OCI-LY7 (cell line): ENCODE data around the gene ATPAF2. TPM values are rescaled to one million over a fixed set of nuclear protein-coding genes. Genes with fewer than 3 reads are reported as not detected.
A peak's percentile ranks its signal among the peaks of the same experiment; 100 is the strongest.

Experiments used
- BruUV-seq: library from RNA; stranded (reverse); fragments of 400-500 nt; replicated peaks from 2 replicates; lab custom pipeline; 2021; lab: Mats Ljungman, UMichigan
- CTCF ChIA-PET: fragments of 300-600 bp; sonication (Branson Sonifier 250); formaldehyde crosslinking; loops from one replicate; lab custom pipeline; 2022; ENCODE audit warnings: antibody characterized with exemption; ENCODE audit not compliant: unreplicated experiment; lab: Charles Lee
- POLR2A ChIA-PET: fragments of 300-600 bp; sonication (Branson Sonifier 250); formaldehyde crosslinking; loops from one replicate; lab custom pipeline; 2022; ENCODE audit warnings: antibody characterized with exemption; lab: Charles Lee
- DNase-seq: peaks from one replicate; pipeline ENCODE4 v3.0.0-alpha.2; 2015; ENCODE audit warnings: low spot score
- H2AFZ ChIP-seq: fragments of 200-600 bp; sonication (generic), shearing (Covaris generic); 2 replicates; pipeline ENCODE4 v1.6.1; 2014; ENCODE audit warnings: mild to moderate bottlenecking, antibody characterized with exemption, low read length, moderate library complexity
- H3K27ac ChIP-seq: fragments of 200-600 bp; sonication (generic); 2 replicates; pipeline ENCODE4 v1.5.1; 2014; ENCODE audit warnings: mixed run types, low read depth, mild to moderate bottlenecking, moderate library complexity, low read length, inconsistent platforms; ENCODE audit not compliant: poor library complexity, severe bottlenecking
- H3K36me3 ChIP-seq: fragments of 200-600 bp; sonication (generic); 2 replicates; pipeline ENCODE4 v1.6.1; 2014; ENCODE audit warnings: mild to moderate bottlenecking, antibody characterized with exemption, low read length, moderate library complexity, mixed read lengths; ENCODE audit not compliant: insufficient read depth
- H3K4me1 ChIP-seq: fragments of 200-600 bp; sonication (generic); 2 replicates; pipeline ENCODE4 v1.5.1; 2014; ENCODE audit warnings: mild to moderate bottlenecking, low read length; ENCODE audit not compliant: insufficient read depth, poor library complexity, severe bottlenecking
- H3K4me2 ChIP-seq: fragments of 200-600 bp; sonication (generic); 2 replicates; pipeline ENCODE4 v1.6.1; 2014; ENCODE audit warnings: mild to moderate bottlenecking, low read length
- H3K4me3 ChIP-seq: fragments of 200-600 bp; sonication (generic); 2 replicates; pipeline ENCODE4 v1.5.1; 2014; ENCODE audit warnings: mild to moderate bottlenecking, low read depth, low read length; ENCODE audit not compliant: poor library complexity, severe bottlenecking
- H3K79me2 ChIP-seq: fragments of 200-600 bp; sonication (generic); 2 replicates; pipeline ENCODE4 v1.6.1; 2016; ENCODE audit warnings: low read depth, mild to moderate bottlenecking, low read length, moderate library complexity, mixed read lengths; ENCODE audit not compliant: insufficient read depth
- H3K9me2 ChIP-seq: fragments of 200-600 bp; sonication (generic); 2 replicates; pipeline ENCODE4 v1.6.1; 2016; ENCODE audit warnings: mild to moderate bottlenecking, low read length, mixed read lengths; ENCODE audit not compliant: insufficient read depth
- H3K9me3 ChIP-seq: fragments of 200-600 bp; sonication (generic); 2 replicates; pipeline ENCODE4 v1.6.1; 2014; ENCODE audit warnings: mild to moderate bottlenecking, mixed run types, low read length, mixed read lengths
- H4K20me1 ChIP-seq: fragments of 200-600 bp; sonication (generic); 2 replicates; pipeline ENCODE4 v1.6.1; 2014; ENCODE audit warnings: mild to moderate bottlenecking, antibody characterized with exemption, low read length, moderate library complexity, mixed read lengths; ENCODE audit not compliant: insufficient read depth
- EZH2phosphoT487 ChIP-seq: fragments of 200-600 bp; sonication (generic); IDR thresholded peaks from 2 replicates; pipeline ENCODE4 v1.6.1; 2018; ENCODE audit warnings: low read depth, borderline replicate concordance, mild to moderate bottlenecking, mixed run types, antibody characterized with exemption, low read length, moderate library complexity, mixed read lengths
- intact Hi-C: fragments of 100-400 bp; cut with micrococcal nuclease; formaldehyde crosslinking; loops from one replicate; pipeline ENCODE4 v1.10.0; 2022; ENCODE audit not compliant: unreplicated experiment
- total RNA-seq, 2 experiments: library from RNA; depleted of rRNA in 1 of 2; stranded (reverse); fragments of >200 nt in 1 of 2; shearing (Covaris generic) in 1 of 2; gene quantifications; 2 replicates each; pipeline ENCODE4 v1.2.3, GENCODE V29; 2014 to 2022
- TF ChIP-seq, protein P1 (sequence below): fragments of 200-600 bp; sonication (generic); conservative IDR thresholded peaks from 2 replicates; pipeline ENCODE4 v1.5.1; 2014; ENCODE audit warnings: mild to moderate bottlenecking, antibody characterized with exemption, low read length, moderate library complexity, mixed read lengths

The ATPAF2 gene
- total RNA-seq, 2 experiments from 2014 or later = 42.9 to 56.2 TPM

DNA sequence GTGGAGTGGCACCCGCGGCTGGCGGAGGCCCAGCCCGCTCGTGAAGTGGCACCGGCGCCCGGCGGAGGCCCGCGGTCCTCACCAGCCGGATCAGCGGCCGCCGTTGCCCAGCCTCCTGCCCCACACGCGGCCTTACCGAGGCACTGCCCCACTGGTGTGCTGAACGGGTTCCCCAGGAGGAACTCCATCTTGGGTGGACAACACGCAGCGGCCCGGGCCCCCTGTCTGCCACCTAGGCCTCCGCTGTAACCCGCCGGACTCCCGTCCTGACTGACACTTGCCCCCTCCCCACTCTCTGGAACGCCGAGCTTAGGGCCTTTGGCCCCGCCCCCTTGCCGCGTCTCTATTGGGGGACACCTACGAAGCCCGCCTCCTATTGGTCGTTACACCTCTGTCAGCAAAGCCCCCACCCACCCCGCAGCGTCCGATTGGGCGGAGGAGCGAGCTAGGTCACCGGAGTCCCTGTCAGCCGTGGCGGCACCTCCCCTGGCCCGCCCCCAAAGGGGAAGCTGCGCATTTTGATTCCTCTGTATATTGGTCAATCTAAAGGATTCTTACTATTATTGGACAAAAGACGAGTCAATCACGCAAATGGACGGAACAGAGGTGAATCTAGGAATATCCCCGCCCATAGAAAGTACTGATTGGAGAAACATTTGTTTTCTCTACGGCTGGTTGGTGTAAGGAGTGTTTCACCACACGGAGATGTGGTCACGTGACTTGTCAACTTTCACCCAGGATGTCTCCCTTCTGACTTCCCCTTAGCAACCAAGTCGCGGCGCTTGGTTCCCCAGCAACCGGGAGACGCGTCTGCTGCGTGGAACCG is 66.6 kb downstream of the ATPAF2 start, which contains the start of the genes DRC3 and TOM1L2:
TSS of gene DRC3 (plus strand) at position 737 of the 826 bp plus-strand sequence. CDS start 4,737 bp downstream, outside the sequence.
TSS of gene TOM1L2 (minus strand) at position 275 of the 826 bp plus-strand sequence. CDS start at position 188, 87 bp downstream.
- CTCF ChIA-PET = no interaction called here
- H3K9me2 ChIP-seq = no peaks in the 10 kb centered on the region
- H3K4me2 ChIP-seq = peak within 1 kb of the TSS; percentile 90
- H2AFZ ChIP-seq = peak within 1 kb of the TSS; percentile 84
- H3K79me2 ChIP-seq = no peaks in the 10 kb centered on the region
- H3K4me1 ChIP-seq = peaks cover 12% of the 10 kb centered on the region
- H3K9me3 ChIP-seq = no peaks in the 10 kb centered on the region
- H3K27ac ChIP-seq = no peak within 1 kb of the TSS
- BruUV-seq = no TSS peak
- peak within 1 kb of the TSS; percentile 81 for H3K4me3 ChIP-seq
- intact Hi-C loops = loop anchor here (1.0 to 2.0 kb wide), 2 partner anchors 66 to 186 kb away; partner anchors contain the start of genes ATPAF2 and GID4
- no peak for TF ChIP-seq EZH2phosphoT487
- no peaks in the 10 kb centered on the region for H3K36me3 ChIP-seq
- POLR2A ChIA-PET = interaction anchor here (0.6 to 1.7 kb wide), 6 partner anchors 12 to 280 kb away, joined by 3 to 5 read pairs (median 4); no protein-coding TSS in a partner anchor
- H4K20me1 ChIP-seq = no peaks in the 10 kb centered on the region
- peak; percentile 100 for DNase-seq

DNA sequence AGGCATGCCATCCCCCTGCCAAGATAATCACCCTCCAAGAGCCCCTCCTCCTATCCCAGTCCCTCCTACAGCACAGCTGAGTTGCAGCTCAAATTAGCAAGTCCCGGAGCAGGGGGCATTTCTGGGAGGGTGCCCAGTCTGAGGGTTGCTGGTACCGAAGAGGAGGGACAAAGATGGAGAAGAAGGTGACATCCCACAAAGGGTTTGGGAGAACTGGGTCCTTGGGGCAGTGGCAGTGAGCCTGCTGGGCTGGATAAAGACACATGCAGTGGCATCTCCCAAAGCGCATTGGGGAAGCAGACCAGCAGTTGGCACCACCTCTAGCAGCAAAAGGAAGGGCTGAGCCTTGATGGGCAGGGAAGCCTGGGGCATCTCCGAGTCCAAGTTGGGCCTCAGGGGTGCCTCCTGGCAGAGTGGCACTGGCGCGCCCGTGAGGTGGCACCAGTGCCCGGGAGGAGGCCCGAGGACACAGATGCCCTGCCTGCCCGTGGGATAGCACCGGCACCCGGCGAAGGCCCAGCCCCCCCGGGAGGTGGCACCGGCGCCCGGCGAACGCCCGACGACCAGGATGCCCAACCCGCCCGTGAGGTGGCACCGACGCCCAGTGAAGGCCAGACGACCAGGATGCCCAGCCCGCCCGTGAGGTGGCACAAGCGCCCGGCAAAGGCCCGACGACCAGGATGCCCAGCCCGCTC is 67.4 kb downstream of the ATPAF2 start:
- no peak for DNase-seq
- ChIA-PET CTCF (no interaction called here), POLR2A (interaction anchor here (0.7 to 1.7 kb wide), 4 partner anchors 13 to 185 kb away, joined by 3 to 5 read pairs (median 4); no protein-coding TSS in a partner anchor)
- peak overlapping the region; percentile 90 for H3K4me2 ChIP-seq
- no peaks in the 10 kb centered on the region for H4K20me1 ChIP-seq
- H3K4me3 ChIP-seq = peak overlapping the region; percentile 81
- no peaks in the 10 kb centered on the region for H3K9me2 ChIP-seq
- H3K27ac ChIP-seq = no peak overlapping the region
- intact Hi-C loops = loop anchor here (1.0 to 2.0 kb wide), 2 partner anchors 67 to 187 kb away; partner anchors contain the start of genes ATPAF2 and GID4
- H3K36me3 ChIP-seq = no peaks in the 10 kb centered on the region
- no peaks in the 10 kb centered on the region for H3K9me3 ChIP-seq
- BruUV-seq = no TSS peak
- H3K79me2 ChIP-seq = no peaks in the 10 kb centered on the region
- peaks cover 12% of the 10 kb centered on the region for H3K4me1 ChIP-seq
- peak overlapping the region; percentile 84 for H2AFZ ChIP-seq
- TF ChIP-seq, protein P1, sequence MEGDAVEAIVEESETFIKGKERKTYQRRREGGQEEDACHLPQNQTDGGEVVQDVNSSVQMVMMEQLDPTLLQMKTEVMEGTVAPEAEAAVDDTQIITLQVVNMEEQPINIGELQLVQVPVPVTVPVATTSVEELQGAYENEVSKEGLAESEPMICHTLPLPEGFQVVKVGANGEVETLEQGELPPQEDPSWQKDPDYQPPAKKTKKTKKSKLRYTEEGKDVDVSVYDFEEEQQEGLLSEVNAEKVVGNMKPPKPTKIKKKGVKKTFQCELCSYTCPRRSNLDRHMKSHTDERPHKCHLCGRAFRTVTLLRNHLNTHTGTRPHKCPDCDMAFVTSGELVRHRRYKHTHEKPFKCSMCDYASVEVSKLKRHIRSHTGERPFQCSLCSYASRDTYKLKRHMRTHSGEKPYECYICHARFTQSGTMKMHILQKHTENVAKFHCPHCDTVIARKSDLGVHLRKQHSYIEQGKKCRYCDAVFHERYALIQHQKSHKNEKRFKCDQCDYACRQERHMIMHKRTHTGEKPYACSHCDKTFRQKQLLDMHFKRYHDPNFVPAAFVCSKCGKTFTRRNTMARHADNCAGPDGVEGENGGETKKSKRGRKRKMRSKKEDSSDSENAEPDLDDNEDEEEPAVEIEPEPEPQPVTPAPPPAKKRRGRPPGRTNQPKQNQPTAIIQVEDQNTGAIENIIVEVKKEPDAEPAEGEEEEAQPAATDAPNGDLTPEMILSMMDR = no peak
- TF ChIP-seq EZH2phosphoT487 = no peak

DNA sequence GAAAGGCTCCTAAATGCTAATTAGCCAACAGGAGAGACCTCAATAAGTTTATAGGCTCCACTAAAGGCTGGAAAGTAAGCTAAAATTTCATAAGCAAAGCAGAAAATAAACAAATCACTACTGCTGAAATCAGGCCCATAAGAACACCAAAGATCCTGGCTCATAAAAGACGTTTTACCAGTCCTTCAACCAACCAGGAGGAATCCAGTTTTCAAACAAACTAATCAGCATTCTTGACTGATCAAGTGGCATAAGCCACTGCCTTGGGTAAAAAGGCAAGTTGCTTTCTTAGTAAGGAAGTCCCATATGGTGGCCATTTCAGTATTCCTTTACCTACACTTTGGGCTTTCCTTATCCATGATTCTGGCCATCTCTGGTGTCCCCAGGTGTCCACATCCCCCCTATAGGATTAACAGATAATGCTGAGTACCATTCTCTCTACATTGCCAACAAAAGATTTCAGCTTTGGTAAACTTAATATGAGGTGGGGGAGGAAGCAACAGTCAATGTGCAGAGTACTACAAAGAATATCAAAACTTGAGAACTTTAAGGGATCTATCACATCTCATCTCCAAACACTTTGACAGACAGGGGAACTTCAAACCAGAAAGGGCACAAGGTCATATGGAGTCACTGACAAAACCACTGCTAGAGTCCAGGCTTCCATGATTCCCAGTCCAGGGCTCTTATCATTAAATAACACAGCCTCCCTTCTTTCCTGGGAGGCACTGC is 68.1 kb downstream of the ATPAF2 start:
- Histone ChIP-seq H3K9me2 (no peaks in the 10 kb centered on the region), H4K20me1 (no peaks in the 10 kb centered on the region), H3K36me3 (no peaks in the 10 kb centered on the region), H3K4me3 (peak overlapping the region; percentile 81), H3K9me3 (no peaks in the 10 kb centered on the region), H3K27ac (no peak overlapping the region), H2AFZ (no peak overlapping the region), H3K4me2 (peak overlapping the region; percentile 90), H3K4me1 (peaks cover 12% of the 10 kb centered on the region), H3K79me2 (no peaks in the 10 kb centered on the region)
- ChIA-PET CTCF (no interaction called here), POLR2A (no interaction called here)
- no peak for DNase-seq
- no TSS peak for BruUV-seq
- intact Hi-C loops = no loop called here
- TF ChIP-seq, protein P1 = no peak
- TF ChIP-seq EZH2phosphoT487 = no peak
